ENCODE results near the gene SIPA1L2. TPM values are rescaled to one million over a fixed set of nuclear protein-coding genes. Genes with fewer than 3 reads are reported as not detected.

The SIPA1L2 gene
- total RNA-seq, 4 donors from 2014 or later = 14.8 to 25.1 (median 20.8) TPM

- Histone ChIP-seq H3K27ac (no peak overlapping the region), H3K4me1 (peaks cover 8% of the 10 kb centered on the region), H3K36me3 (no peaks in the 10 kb centered on the region), H3K27me3 (no peaks in the 10 kb centered on the region), H3K4me3 (no peak overlapping the region), H3K9me3 (no peaks in the 10 kb centered on the region)
- TF ChIP-seq POLR2AphosphoS5 (IDR thresholded peaks at IDR 0.05) (no peak), CTCF (IDR thresholded peaks at IDR 0.05) (no peak), POLR2A (IDR thresholded peaks at IDR 0.05) (no peak), EP300 (IDR thresholded peaks at IDR 0.05) (no peak)
- 64% methylated on average over 2 of the region's 2 CpGs for WGBS
- no peak for DNase-seq (ENCODE audit: low spot score in 2 of 2)
Measured at GRCh38 chr1:232597721-232598120, 32.2 kb downstream of the SIPA1L2 start.

GRCh38 chr1:232596666-232597303, 33.1 kb downstream of the SIPA1L2 start:
- Histone ChIP-seq H3K9me3 (no peaks in the 10 kb centered on the region), H3K4me1 (peaks cover 8% of the 10 kb centered on the region), H3K27ac (no peak overlapping the region), H3K27me3 (no peaks in the 10 kb centered on the region), H3K36me3 (no peaks in the 10 kb centered on the region), H3K4me3 (no peak overlapping the region)
- no peak for DNase-seq (ENCODE audit: low spot score in 2 of 2)
- TF ChIP-seq EP300 (IDR thresholded peaks at IDR 0.05) (no peak), POLR2A (IDR thresholded peaks at IDR 0.05) (no peak), POLR2AphosphoS5 (IDR thresholded peaks at IDR 0.05) (no peak), CTCF (IDR thresholded peaks at IDR 0.05) (no peak)
- 75% methylated on average over 8 of the region's 8 CpGs for WGBS

GRCh38 chr1:232594768-232595698, 34.9 kb downstream of the SIPA1L2 start:
- 92% methylated on average over 12 of the region's 12 CpGs for WGBS

GRCh38 chr1:232593717-232594502, 36.0 kb downstream of the SIPA1L2 start:
- Histone ChIP-seq H3K27ac (no peak overlapping the region), H3K4me1 (peaks cover 18% of the 10 kb centered on the region), H3K27me3 (no peaks in the 10 kb centered on the region), H3K9me3 (no peaks in the 10 kb centered on the region), H3K4me3 (no peak overlapping the region), H3K36me3 (no peaks in the 10 kb centered on the region)
- TF ChIP-seq POLR2A (IDR thresholded peaks at IDR 0.05) (no peak), POLR2AphosphoS5 (IDR thresholded peaks at IDR 0.05) (no peak), CTCF (IDR thresholded peaks at IDR 0.05) (no peak), EP300 (IDR thresholded peaks at IDR 0.05) (no peak)
- WGBS = 71% methylated on average over 14 of the region's 14 CpGs
- no peak for DNase-seq (ENCODE audit: low spot score in 2 of 2)

More at GRCh38 chr1:232594768-232595698, 34.9 kb downstream of the SIPA1L2 start:
- H3K9me3 ChIP-seq = no peaks in the 10 kb centered on the region
- peaks cover 18% of the 10 kb centered on the region for H3K4me1 ChIP-seq
- TF ChIP-seq POLR2A (IDR thresholded peaks at IDR 0.05) (no peak), POLR2AphosphoS5 (IDR thresholded peaks at IDR 0.05) (no peak), EP300 (IDR thresholded peaks at IDR 0.05) (no peak), CTCF (IDR thresholded peaks at IDR 0.05) (no peak)
- H3K36me3 ChIP-seq = no peaks in the 10 kb centered on the region
- no peak overlapping the region for H3K4me3 ChIP-seq
- H3K27me3 ChIP-seq = no peaks in the 10 kb centered on the region
- no peak overlapping the region for H3K27ac ChIP-seq
- no peak for DNase-seq (ENCODE audit: low spot score in 2 of 2)

All from suprapubic skin (tissue), 4 donors.